Measurements from ENCODE around the gene DCTN4. TPM values are rescaled to one million over a fixed set of nuclear protein-coding genes. Genes with fewer than 3 reads are reported as not detected.

Gene DCTN4
- total RNA-seq, 2 experiments from 2014 or later = 12.6 to 22.4 TPM

GRCh38 chr5:150762211-150762610 lies 3.4 kb upstream of the DCTN4 start:
- H3K79me2 ChIP-seq (ENCODE audit: insufficient read depth, low read depth, low read length) = peaks cover 9% of the 10 kb centered on the region; the same call in 1 of the 2 replicates
- H4K20me1 ChIP-seq (ENCODE audit: insufficient read depth, low read length) = no peaks in the 10 kb centered on the region
- intact Hi-C loops (cut with micrococcal nuclease; ENCODE audit: unreplicated experiment) = no loop called here
- no peak for DNase-seq (ENCODE audit: low spot score)
- BruUV-seq (replicated peaks) = no TSS peak
- peaks cover 8% of the 10 kb centered on the region for H3K4me1 ChIP-seq (ENCODE audit: insufficient read depth, low read length, poor library complexity, severe bottlenecking)
- no peak overlapping the region for H3K4me2 ChIP-seq (ENCODE audit: low read length)
- H3K36me3 ChIP-seq (ENCODE audit: insufficient read depth, low read length) = no peaks in the 10 kb centered on the region
- CTCF ChIA-PET (ENCODE audit: unreplicated experiment) = interaction anchor here (0.6 kb wide), 1 partner anchor 715 kb away, joined by 7 read pairs; no protein-coding TSS in a partner anchor
- H3K27ac ChIP-seq (ENCODE audit: low read depth, low read length, poor library complexity, severe bottlenecking) = no peak overlapping the region
- H3K4me3 ChIP-seq (ENCODE audit: low read depth, low read length, poor library complexity, severe bottlenecking) = no peak overlapping the region
- TF ChIP-seq EZH2phosphoT487 (IDR thresholded peaks at IDR 0.05; ENCODE audit: borderline replicate concordance, low read depth, low read length) = no peak
- TF ChIP-seq, protein P1, sequence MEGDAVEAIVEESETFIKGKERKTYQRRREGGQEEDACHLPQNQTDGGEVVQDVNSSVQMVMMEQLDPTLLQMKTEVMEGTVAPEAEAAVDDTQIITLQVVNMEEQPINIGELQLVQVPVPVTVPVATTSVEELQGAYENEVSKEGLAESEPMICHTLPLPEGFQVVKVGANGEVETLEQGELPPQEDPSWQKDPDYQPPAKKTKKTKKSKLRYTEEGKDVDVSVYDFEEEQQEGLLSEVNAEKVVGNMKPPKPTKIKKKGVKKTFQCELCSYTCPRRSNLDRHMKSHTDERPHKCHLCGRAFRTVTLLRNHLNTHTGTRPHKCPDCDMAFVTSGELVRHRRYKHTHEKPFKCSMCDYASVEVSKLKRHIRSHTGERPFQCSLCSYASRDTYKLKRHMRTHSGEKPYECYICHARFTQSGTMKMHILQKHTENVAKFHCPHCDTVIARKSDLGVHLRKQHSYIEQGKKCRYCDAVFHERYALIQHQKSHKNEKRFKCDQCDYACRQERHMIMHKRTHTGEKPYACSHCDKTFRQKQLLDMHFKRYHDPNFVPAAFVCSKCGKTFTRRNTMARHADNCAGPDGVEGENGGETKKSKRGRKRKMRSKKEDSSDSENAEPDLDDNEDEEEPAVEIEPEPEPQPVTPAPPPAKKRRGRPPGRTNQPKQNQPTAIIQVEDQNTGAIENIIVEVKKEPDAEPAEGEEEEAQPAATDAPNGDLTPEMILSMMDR (conservative IDR thresholded peaks at IDR 0.05; ENCODE audit: low read length) = no peak
- no peaks in the 10 kb centered on the region for H3K9me3 ChIP-seq (ENCODE audit: low read length)
- no peak overlapping the region for H2AFZ ChIP-seq (ENCODE audit: low read length)
- no peaks in the 10 kb centered on the region for H3K9me2 ChIP-seq (ENCODE audit: insufficient read depth, low read length)
- POLR2A ChIA-PET = interaction anchor here (0.6 kb wide), 1 partner anchor 101 kb away, joined by 3 read pairs; no protein-coding TSS in a partner anchor

GRCh38 chr5:150759334-150759583 lies 442 bp upstream of the DCTN4 start:
- no peak for TF ChIP-seq EZH2phosphoT487 (IDR thresholded peaks at IDR 0.05; ENCODE audit: borderline replicate concordance, low read depth, low read length)
- TF ChIP-seq, protein P1 (conservative IDR thresholded peaks at IDR 0.05; ENCODE audit: low read length) = no peak
- Histone ChIP-seq H2AFZ (ENCODE audit: low read length) (peak overlapping the region; percentile 95), H3K4me3 (ENCODE audit: low read depth, low read length, poor library complexity, severe bottlenecking) (peak overlapping the region; percentile 73), H4K20me1 (ENCODE audit: insufficient read depth, low read length) (no peaks in the 10 kb centered on the region), H3K27ac (ENCODE audit: low read depth, low read length, poor library complexity, severe bottlenecking) (peak overlapping the region; percentile 70), H3K9me3 (ENCODE audit: low read length) (no peaks in the 10 kb centered on the region), H3K79me2 (ENCODE audit: insufficient read depth, low read depth, low read length) (peaks cover 18% of the 10 kb centered on the region), H3K4me2 (ENCODE audit: low read length) (peak overlapping the region; percentile 69; the same call in 1 of the 2 replicates), H3K36me3 (ENCODE audit: insufficient read depth, low read length) (peaks cover 20% of the 10 kb centered on the region), H3K9me2 (ENCODE audit: insufficient read depth, low read length) (no peaks in the 10 kb centered on the region), H3K4me1 (ENCODE audit: insufficient read depth, low read length, poor library complexity, severe bottlenecking) (peaks cover 8% of the 10 kb centered on the region)
- DNase-seq (ENCODE audit: low spot score) = no peak
- no TSS peak for BruUV-seq (replicated peaks)
- intact Hi-C loops (cut with micrococcal nuclease; ENCODE audit: unreplicated experiment) = loop anchor here (2.0 kb wide), 1 partner anchor 58 kb away; the partner anchor contains the start of gene RBM22
- CTCF ChIA-PET (ENCODE audit: unreplicated experiment) = no interaction called here
- POLR2A ChIA-PET = interaction anchor here (1.5 to 2.1 kb wide), 3 partner anchors 23 to 376 kb away, joined by 3 to 5 read pairs (median 4); no protein-coding TSS in a partner anchor

GRCh38 chr5:150758203-150758530 lies 650 bp downstream of the DCTN4 start:
- no peak for DNase-seq (ENCODE audit: low spot score)
- no peak for TF ChIP-seq EZH2phosphoT487 (IDR thresholded peaks at IDR 0.05; ENCODE audit: borderline replicate concordance, low read depth, low read length)
- TF ChIP-seq, protein P1 (conservative IDR thresholded peaks at IDR 0.05; ENCODE audit: low read length) = no peak
- no peaks in the 10 kb centered on the region for H4K20me1 ChIP-seq (ENCODE audit: insufficient read depth, low read length)
- H3K4me1 ChIP-seq (ENCODE audit: insufficient read depth, low read length, poor library complexity, severe bottlenecking) = peaks cover 8% of the 10 kb centered on the region
- CTCF ChIA-PET (ENCODE audit: unreplicated experiment) = interaction anchor here (0.6 kb wide), 1 partner anchor 25 kb away, joined by 3 read pairs; no protein-coding TSS in a partner anchor
- peaks cover 30% of the 10 kb centered on the region for H3K36me3 ChIP-seq (ENCODE audit: insufficient read depth, low read length)
- intact Hi-C loops (cut with micrococcal nuclease; ENCODE audit: unreplicated experiment) = loop anchor here (2.0 kb wide), 1 partner anchor 57 kb away; the partner anchor contains the start of gene RBM22
- H3K9me2 ChIP-seq (ENCODE audit: insufficient read depth, low read length) = no peaks in the 10 kb centered on the region
- no TSS peak for BruUV-seq (replicated peaks)
- H3K4me2 ChIP-seq (ENCODE audit: low read length) = peak overlapping the region; percentile 69
- H2AFZ ChIP-seq (ENCODE audit: low read length) = peak overlapping the region; percentile 95
- H3K79me2 ChIP-seq (ENCODE audit: insufficient read depth, low read depth, low read length) = peaks cover 18% of the 10 kb centered on the region
- POLR2A ChIA-PET = interaction anchor here (0.5 to 2.1 kb wide), 6 partner anchors 17 to 1602 kb away, joined by 3 to 7 read pairs (median 4); partner anchors contain the start of gene RBM22
- H3K9me3 ChIP-seq (ENCODE audit: low read length) = no peaks in the 10 kb centered on the region
- peak overlapping the region; percentile 70 for H3K27ac ChIP-seq (ENCODE audit: low read depth, low read length, poor library complexity, severe bottlenecking)
- H3K4me3 ChIP-seq (ENCODE audit: low read depth, low read length, poor library complexity, severe bottlenecking) = peak overlapping the region; percentile 73
